Stimulated activated CD4-positive, alpha-beta T cell treated with anti-CD3 and anti-CD28 coated beads, Interleukin-1b, Interleukin-23, amount 100 ng/mL, for 4 hours (primary cell): Measurements from ENCODE around the gene TSPAN4.

ENCODE experiments used
- DNase-seq, 2 donors: peaks; one replicate each; pipeline ENCODE4 v3.0.0-alpha.2; 2020; ENCODE audit warnings: low read depth in 2 of 2

TSPAN4 gene

DNA sequence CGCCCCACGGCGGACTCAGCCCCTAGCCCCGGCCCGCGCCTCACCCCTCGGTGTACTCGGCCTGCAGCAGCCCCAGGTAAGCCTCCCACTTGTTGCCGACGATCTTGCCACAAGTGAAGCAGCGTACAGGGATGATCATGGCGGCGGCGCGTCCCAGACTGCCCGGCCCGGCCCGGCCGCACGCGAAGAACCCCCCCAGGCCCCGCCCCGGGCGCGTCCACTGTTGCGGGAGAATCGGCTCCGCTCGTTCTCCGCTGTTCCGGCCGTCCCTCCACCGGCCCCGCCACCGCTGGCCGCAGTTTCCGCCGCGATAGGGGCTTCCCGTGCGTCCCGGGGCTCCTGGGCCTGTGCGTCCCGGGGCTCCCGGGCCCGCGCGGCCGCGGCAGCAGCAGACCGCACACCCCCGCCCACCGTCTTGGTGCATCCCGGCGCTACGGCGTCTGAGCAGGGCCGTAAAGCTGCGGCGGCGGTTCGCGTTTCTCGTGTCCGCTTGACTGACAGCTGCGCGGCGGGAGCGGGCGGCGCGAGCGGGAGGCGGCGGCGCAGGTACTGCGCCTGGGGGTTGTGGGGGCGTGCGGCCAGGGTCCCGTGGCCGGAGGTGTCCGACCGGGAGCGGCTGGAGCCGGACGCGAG lies at the start of gene TSPAN4, which contains the start of gene POLR2L:
TSS of gene TSPAN4 (plus strand) at position 483 of the 633 bp plus-strand sequence. CDS start 7,453 bp downstream, outside the sequence.
TSS of gene POLR2L (minus strand) at position 160 of the 633 bp plus-strand sequence. CDS start at position 139, 21 bp downstream.
- peak; percentile 82 to 89 for DNase-seq

GRCh38 chr11:792873-793272 lies 49.8 kb upstream of the TSPAN4 start:
- DNase-seq: no peak

DNA sequence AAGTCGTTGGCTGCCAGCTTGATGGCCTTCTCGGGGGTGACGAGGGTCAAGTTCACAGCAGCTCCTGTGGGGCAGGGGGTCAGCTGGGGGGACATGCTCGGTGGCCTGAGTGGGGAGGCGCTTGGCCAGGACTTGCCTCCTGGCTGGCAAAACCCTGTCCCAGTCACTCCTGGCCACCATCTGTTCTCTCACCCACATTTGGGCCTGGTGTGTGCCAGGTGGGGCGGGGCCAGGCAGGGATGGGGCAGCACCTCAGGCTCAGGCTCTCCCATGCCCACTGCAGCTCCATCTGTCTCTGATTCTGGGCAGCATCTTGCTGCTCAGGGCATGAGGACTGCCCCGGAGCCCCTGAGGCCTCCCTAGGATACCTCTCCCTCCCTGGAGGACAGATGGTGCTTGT lies 49.1 kb upstream of the TSPAN4 start:
- no peak for DNase-seq

DNA sequence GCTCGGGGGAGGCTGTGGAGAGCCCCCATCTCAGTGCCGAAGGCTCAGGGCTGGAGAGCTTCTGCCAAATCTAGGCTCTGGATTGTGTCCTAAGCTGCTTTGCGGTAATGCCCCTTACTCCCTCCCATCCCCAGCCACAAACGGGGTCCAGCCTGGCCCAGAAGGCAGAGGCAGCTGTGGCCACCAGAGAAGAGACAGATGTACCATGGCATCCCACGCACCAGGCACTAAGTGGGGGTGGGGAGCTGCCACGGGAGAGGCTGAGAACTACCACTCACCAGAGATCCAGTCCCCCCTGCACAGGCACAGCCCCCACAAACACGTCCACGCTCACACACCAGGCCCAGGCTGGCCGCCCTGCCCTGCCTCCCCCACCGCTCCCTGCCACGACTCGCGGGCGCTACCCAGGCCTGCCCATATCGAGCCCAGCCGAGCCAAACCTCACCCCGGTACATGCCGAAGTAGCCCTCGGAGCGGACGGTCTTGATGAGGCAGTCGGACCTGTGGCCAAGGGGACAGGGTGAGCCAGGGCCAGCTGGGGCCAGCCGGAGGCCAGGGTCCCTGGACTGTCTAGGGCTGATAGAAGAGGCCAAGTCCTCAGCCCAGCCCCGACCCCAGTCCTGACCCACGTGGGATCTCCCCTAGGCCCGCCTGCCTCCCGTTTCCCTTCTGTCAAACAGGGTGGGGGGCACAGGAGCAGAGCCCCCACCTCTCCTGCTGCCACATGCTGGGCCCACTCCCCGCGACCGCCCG lies 48.5 kb upstream of the TSPAN4 start:
- no peak for DNase-seq

- DNase-seq: no peak
Observed at GRCh38 chr11:794766-795633, 47.7 kb upstream of the TSPAN4 start.

DNA sequence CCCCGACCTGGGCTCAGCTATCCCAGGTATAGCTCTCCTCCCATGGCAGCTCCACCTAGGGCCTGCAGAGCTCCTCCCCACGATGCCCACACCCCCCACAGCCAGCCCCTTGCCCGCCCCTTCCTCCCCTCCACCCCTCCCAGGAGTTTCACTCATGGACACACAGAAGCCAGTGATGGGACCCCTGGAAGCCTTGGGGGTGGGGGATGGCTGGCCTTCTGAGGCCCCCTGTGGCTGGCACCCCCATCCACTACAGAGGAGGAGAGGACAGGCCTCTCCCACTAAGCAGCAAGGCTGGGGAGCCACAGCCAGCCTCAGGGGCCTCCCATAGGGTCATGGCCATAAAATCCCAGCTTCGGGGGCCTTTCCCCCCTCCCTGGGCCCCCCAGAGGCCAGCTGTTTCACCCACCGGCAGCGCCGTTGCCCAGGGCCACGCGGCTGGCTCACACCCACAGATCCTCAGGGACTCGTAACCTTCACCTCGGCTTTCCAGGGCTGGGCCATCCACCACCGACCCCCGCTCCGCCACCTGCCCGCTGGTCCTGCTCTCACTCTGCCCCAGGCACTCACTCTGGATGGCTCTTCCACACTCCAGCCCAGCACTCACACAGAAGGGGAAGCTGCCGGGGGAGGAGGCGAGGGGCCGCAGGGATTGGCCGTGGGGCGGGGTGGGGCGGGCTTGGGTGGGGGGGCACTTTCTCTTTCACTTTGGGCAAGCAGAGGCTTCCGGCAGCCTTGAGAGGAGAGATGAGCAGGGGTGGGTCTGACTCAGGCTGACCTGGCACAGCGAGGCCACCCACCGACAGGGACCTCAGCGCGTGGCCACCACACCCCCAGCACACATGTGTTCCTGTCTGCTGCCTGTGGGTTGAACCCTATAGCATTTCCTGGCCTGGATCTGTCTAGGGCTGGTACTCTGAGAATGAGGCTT lies 46.8 kb upstream of the TSPAN4 start:
- peak; percentile 73 for DNase-seq

DNA sequence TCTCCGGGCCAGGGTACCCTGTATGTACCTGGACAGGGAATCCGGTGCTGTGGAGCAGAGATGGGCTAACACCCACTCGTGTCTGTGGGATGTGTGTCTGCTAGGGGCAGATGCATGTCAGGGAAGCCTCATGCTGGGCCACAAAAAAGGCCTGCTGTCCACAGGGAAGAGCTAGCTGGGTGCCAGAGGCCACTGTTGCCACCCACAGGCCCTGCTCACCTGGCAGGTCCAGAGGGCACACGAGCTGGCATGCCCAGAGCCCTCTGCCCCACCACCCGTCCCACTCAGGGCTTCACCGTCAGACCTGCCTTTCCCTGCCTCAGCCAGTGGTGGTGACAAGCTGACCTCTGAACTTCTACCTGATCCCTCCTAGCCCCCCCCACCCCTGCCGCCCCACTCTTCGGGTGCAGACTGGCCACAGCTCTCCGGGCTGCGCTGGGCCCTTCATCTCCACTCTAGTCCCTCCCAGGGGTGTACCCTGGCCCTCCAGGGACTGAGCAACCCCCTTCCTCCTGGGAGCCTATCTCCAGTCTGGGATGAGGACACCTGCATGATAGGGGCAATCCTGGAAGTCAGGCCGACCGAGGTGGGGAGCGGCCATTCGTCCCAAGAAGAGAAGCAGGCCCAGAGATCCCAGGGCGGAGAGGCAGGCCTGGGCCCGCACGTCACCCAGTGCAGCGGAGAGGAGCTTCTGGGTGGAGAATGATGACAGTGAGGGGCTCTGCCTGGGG lies 45.9 kb upstream of the TSPAN4 start:
- DNase-seq: no peak

- peak; percentile 43 to 64 for DNase-seq
Observed at GRCh38 chr11:797296-798092, 45.2 kb upstream of the TSPAN4 start.

GRCh38 chr11:798093-798713 lies 44.4 kb upstream of the TSPAN4 start, which contains the start of gene SLC25A22:
Gene SLC25A22, minus strand, starts transcription at chr11:798281. Its CDS starts 3,275 bp downstream, at chr11:795006.
- DNase-seq: peak; percentile 75 to 87

DNA sequence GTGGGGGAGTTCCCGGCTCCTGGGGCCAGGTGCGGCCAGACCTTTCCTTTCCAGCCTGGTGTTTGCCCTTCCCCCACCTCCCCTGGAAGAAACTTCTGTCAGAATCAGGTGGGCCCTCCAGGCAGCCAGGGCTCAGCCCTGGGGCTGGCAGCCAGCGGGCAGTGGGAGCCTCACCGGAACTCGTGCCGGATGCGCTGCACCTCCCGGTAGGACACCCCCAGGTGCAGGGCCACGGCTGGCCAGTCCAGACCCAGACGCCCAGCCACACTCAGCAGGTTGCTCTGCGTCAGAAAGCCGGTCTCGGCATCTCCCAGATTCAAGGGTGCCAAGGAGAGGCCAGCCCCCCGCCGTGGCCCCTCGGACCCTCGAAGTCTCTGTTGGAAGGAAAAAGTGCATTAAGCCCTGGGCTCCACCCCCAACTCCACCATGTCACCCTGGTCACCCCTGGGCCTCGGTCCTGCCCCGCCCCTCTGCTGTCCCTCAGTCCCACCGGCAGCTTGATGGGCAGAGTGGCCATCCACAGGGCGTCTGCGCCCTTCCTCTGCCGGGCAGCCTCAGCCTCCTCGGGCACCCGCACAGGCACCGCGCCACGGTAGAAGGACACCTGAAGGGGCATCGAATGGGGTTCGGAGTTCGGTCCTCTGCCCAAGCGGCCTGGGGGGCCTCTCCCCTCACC lies 42.9 kb upstream of the TSPAN4 start:
- DNase-seq: no peak

DNA sequence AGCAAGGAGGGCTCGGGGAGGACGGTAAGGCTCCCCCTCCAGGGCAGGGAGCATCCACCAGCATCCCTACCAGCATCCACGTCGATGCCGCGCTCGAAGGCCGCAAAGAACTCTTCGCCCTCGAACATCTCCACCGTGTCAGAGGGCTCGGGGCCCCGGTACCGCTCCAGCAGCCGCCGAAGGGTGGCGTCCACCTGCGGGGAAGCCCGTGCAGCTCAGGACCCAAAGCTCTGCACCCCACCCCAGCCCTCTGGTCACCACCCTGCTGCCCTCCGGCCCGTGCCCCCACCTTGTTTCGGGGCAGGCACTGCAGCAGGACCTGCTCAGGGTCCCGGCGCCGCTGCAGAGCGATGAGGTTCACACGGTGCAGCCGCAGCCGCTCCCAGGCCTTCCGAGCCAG lies 42.2 kb upstream of the TSPAN4 start:
- DNase-seq: no peak

DNA sequence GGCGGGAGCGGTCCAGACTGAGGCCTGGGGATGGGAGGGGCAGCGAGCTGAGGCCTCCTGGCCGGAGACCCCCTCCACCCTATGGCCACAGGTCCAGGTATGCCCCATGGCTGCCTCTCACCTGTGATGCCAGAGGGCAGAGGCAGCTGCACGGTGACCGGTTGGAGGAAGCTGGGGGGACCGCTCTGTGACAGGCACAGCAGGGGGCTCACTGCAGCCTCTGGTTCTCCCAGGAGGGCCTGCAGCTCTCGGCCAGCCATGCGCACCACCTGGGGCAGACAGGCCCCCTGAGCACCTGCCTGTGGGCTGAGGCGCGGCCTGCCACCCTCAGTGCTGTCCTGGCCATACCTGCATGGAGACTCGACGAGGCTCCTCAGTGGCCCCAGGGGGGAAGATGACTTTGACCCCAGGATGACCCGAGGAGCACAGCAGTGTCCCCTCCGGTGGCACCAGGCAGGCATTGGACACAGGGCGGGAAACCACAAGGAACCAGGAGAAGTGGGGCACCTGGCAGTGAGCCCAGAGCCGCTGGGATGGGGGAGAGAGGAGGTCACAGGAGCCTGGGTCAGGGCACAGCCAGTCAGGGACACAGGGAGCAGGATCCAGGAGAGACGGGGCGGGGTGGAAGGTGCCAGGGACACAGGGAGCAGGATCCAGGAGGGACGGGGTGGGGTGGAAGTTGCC lies 41.4 kb upstream of the TSPAN4 start:
- no peak for DNase-seq

DNA sequence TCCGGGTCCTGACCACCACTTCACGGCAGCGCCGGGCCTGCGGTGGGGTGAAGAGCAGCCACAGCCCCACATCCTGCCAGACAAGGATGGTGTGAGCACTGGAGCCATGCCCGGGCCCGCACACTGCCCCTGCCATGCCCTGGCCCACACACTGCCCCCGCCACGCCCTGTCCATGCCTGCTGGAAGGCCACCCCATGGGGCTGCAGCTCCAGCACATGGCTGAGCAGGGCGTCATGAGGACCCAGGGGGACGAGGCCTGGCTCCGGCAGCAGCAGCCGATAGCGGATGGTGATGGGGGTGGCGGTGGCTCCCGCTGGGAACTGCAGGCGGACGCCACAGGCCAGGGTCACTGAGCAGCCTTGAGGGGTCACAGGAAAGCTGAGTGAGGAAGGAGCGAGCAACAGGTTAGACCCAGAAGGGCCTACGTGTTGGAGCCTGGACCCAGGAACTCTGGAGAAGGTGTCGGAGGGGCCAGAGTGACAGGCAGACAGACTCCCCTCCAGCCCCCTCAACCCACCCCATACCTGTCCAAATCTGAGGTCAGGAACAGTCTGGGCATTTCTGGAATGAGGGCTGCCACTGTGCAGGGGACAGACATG lies 40.5 kb upstream of the TSPAN4 start:
- DNase-seq: no peak

DNA sequence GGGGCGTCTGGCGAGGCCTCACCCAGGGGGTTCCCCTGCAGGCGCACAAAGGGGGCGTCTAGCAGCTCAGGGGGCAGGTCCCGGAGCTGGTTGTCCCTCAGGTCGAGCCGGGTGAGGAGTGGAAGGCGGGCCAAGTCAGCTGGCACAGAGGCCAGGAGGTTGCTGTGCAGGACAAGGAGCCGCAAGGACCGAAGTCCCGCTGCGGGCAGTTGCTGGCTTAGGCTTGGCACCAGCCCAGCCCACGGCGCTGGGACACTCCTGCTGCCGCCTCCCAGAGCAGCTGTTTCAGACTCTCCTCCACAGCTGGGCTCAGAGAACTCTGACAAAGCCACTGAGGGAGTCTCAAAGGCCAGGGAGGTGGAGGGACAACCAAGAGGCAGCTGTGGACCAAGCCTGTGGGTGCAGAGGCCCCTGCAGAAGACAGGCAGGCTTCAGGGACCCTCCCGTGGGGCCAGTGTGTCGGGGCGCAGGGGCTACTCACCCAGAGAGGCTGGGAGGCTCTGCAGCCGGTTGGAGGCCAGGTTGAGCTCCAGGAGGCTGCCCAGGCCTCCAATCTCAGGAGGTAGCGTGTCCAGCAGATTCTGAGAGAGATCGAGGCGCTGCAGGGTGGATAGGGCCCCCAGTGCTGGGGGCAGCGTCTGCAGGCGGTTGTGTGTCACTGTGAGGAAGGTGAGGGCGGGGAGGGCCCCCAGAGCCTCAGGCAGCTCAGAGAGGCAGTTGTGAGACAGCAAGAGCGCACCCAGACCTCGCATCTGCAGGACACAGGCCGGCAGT lies 39.8 kb upstream of the TSPAN4 start:
- no peak for DNase-seq

GRCh38 chr11:803467-803742 lies 39.2 kb upstream of the TSPAN4 start:
- no peak for DNase-seq

DNA sequence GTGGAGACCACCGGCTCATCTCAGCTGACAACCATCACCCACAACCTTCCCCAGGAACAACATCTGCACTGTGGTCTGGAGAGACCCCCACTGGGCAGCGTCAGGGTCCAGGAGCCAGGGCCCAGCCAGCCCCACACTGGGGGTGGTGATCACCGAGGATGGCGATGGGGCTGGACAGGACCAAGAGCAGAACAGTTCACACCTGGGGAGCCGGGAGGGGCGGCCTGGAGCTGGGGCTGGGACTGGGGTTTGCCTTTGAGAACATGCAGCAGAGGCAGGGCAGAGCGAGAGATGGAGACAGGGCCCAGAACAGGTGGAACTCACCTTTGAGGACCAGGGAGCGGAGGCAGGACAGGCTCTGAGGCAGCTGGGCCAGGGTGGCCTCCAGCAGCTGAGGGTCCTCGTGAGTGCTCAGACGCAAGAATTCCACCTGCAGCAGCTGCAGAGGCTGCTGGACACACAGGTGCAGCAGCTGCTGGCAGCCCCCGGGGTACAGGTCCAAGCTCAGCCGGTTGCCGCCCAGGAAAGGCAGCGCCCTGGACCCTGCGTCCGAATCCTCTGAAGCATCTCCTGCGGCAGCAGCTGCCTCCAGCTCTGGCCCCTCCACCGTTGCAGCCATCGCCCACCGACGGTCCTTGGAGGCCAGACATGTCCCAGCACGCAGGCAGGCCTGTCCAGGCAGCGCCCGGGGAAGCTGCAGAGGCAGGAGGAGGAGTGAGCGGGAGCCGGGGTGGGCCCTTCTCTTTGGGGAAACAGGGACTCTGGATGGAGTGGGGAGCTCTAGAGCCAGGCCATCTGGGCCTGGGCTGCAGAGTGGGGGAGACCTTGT lies 38.7 kb upstream of the TSPAN4 start:
- DNase-seq: no peak
